IMR-90 (cell line): ENCODE data around the gene TIMM8A. TPM values are rescaled to one million over a fixed set of nuclear protein-coding genes. Genes with fewer than 3 reads are reported as not detected.

ENCODE experiments used
- microRNA-seq, 2 experiments: library from miRNA; stranded (forward) in 1 of 2; unstranded in 1 of 2; fragments of 10-50 nt in 1 of 2; fragments of <30 nt in 1 of 2; gene quantifications in 1 of 2; microRNA quantifications in 1 of 2; one replicate each; pipeline versions ENCODE3 to v1.1.0; 2013 to 2020; ENCODE audit not compliant: insufficient read depth in 1 of 2, insufficient read length in 1 of 2, unreplicated experiment in 1 of 2
- polyA plus RNA-seq, 3 experiments: library from polyadenylated mRNA; depleted of rRNA; stranded (reverse); fragments of >200 nt; gene quantifications; 2 replicates each; pipeline ENCODE4 v1.2.3, GENCODE V29; 2012; ENCODE audit warnings: low replicate concordance in 1 of 3
- small RNA-seq, 5 experiments: library from RNA; depleted of rRNA; stranded (forward); fragments of <200 nt; gene quantifications; one replicate each; pipeline ENCODE3, GENCODE V24; 2012
- total RNA-seq: library from RNA; depleted of rRNA; stranded (reverse); fragments of >200 nt; gene quantifications from 2 replicates; pipeline ENCODE4 v1.2.3, GENCODE V29; 2012; rRNA removed

Gene TIMM8A
- total and polyA plus RNA-seq, 2 of the 4 experiments (the other 2 are of a cell fraction): 2.2 to 11.6 TPM

Small RNA genes lying within 50 kb of the gene (microRNA-seq; reads per million reads assigned to microRNA genes)
- not detected for gene RNU6-934P (ENCODE audit: insufficient read depth, insufficient read length)

Small RNA genes lying within 50 kb of the gene (small RNA-seq; reads per million reads assigned to genes)
- gene RNU6-934P: 0 reads per million in 5 experiments

Other genes with a start within 250 kb of the TIMM8A start
- 6.9 and 7.0 TPM in 2 replicates for gene DRP2, start 129.0 kb downstream of the TIMM8A start, total RNA-seq
- gene DRP2, start 129.0 kb downstream of the TIMM8A start, polyA plus RNA-seq (2012; rRNA removed): 6.4 and 7.9 TPM in 2 replicates
- gene TAF7L, start 57.4 kb downstream of the TIMM8A start, total RNA-seq: 0.18 and 0.28 TPM in 2 replicates
- 0.22 TPM in 2 replicates for gene TAF7L, start 57.4 kb downstream of the TIMM8A start, polyA plus RNA-seq (2012; rRNA removed)
- not detected in 2 replicates for gene BTK, start 37.4 kb upstream of the TIMM8A start, total RNA-seq
- not detected in 2 replicates for gene BTK, start 37.4 kb upstream of the TIMM8A start, polyA plus RNA-seq (2012; rRNA removed)
- 677 and 1,679 TPM in 2 replicates for gene RPL36A, start 42.3 kb upstream of the TIMM8A start, total RNA-seq
- 1,999 and 2,412 TPM in 2 replicates for gene RPL36A, start 42.3 kb upstream of the TIMM8A start, polyA plus RNA-seq (2012; rRNA removed)
- 37.2 and 38.7 TPM in 2 replicates for gene GLA, start 59.2 kb upstream of the TIMM8A start, total RNA-seq
- 26.4 and 27.9 TPM in 2 replicates for gene GLA, start 59.2 kb upstream of the TIMM8A start, polyA plus RNA-seq (2012; rRNA removed)
- gene HNRNPH2, start 59.5 kb upstream of the TIMM8A start, total RNA-seq: 54.3 and 95.3 TPM in 2 replicates
- gene HNRNPH2, start 59.5 kb upstream of the TIMM8A start, polyA plus RNA-seq (2012; rRNA removed): 31.4 and 42.8 TPM in 2 replicates
- 2.3 and 3.1 TPM in 2 replicates for gene ARMCX4, start 136.7 kb upstream of the TIMM8A start, total RNA-seq
- 3.3 and 4.2 TPM in 2 replicates for gene ARMCX4, start 136.7 kb upstream of the TIMM8A start, polyA plus RNA-seq (2012; rRNA removed)
- gene ARMCX1, start 201.8 kb upstream of the TIMM8A start, total RNA-seq: 22.9 and 31.1 TPM in 2 replicates
- gene ARMCX1, start 201.8 kb upstream of the TIMM8A start, polyA plus RNA-seq (2012; rRNA removed): 13.6 and 14.2 TPM in 2 replicates